HepG2 (cell line): Measurements from ENCODE around the gene PLCXD1. TPM values are rescaled to one million over a fixed set of nuclear protein-coding genes. Genes with fewer than 3 reads are reported as not detected.

Source experiments
- AHR ChIP-seq: IDR thresholded peaks from 2 replicates; pipeline ENCODE4 v1.6.1; 2018; ENCODE audit warnings: missing genetic modification reagents, missing compliant biosample characterization
- ARID2 ChIP-seq: sonication (generic); formaldehyde crosslinking; IDR thresholded peaks from 2 replicates; pipeline ENCODE4 v1.8.1; 2022; ENCODE audit warnings: mild to moderate bottlenecking, missing genetic modification reagents, borderline replicate concordance
- CHD4 ChIP-seq: fragments of 200-600 bp; sonication (generic); IDR thresholded peaks from 2 replicates; pipeline ENCODE4 v1.7.0; 2017; ENCODE audit warnings: mild to moderate bottlenecking, low read length, borderline replicate concordance
- MAZ ChIP-seq, 2 experiments: sonication (generic) in 1 of 2; formaldehyde crosslinking in 1 of 2; IDR thresholded peaks; 2 replicates each; pipeline versions ENCODE4 v1.5.0 to v1.6.1; 2012 to 2020; ENCODE audit warnings: low read depth in 2 of 2, mild to moderate bottlenecking in 2 of 2, borderline replicate concordance in 1 of 2, improper control_type of control experiment in 1 of 2, low read length in 1 of 2, missing genetic modification reagents in 1 of 2, moderate library complexity in 1 of 2
- NFE2L2 ChIP-seq: fragments of 150-350 bp; IDR thresholded peaks from 2 replicates; pipeline ENCODE4 v1.6.1; 2014; ENCODE audit warnings: low read length
- PPARG ChIP-seq: conservative IDR thresholded peaks from 2 replicates; pipeline ENCODE4 v1.6.1; 2016; ENCODE audit warnings: missing biosample characterization, missing genetic modification reagents
- RELA ChIP-seq: sonication (generic); formaldehyde crosslinking; IDR thresholded peaks from 2 replicates; pipeline ENCODE4 v1.4.0; 2020; ENCODE audit warnings: missing genetic modification reagents
- RFX5 ChIP-seq: IDR thresholded peaks from 2 replicates; pipeline ENCODE4 v1.6.1; 2011; ENCODE audit warnings: low read depth, low read length, improper control_type of control experiment
- SP140L ChIP-seq: sonication (generic); formaldehyde crosslinking; IDR thresholded peaks from 2 replicates; pipeline ENCODE4 v1.4.0; 2020; ENCODE audit warnings: missing genetic modification reagents, borderline replicate concordance
- ZBTB8A ChIP-seq: sonication (generic); formaldehyde crosslinking; IDR thresholded peaks from 2 replicates; pipeline ENCODE4 v1.4.0; 2020; ENCODE audit warnings: mild to moderate bottlenecking, low read depth, missing genetic modification reagents, borderline replicate concordance
- ZNF614 ChIP-seq: IDR thresholded peaks from 2 replicates; pipeline ENCODE4 v1.6.1; 2018; ENCODE audit warnings: missing biosample characterization, missing genetic modification reagents, inconsistent platforms, borderline replicate concordance
- ZNF775 ChIP-seq: sonication (generic); formaldehyde crosslinking; IDR thresholded peaks from 2 replicates; pipeline ENCODE4 v1.4.0; 2020; ENCODE audit warnings: missing genetic modification reagents, mild to moderate bottlenecking, moderate library complexity, borderline replicate concordance
- ZNF780A ChIP-seq: sonication (generic); formaldehyde crosslinking; IDR thresholded peaks from 2 replicates; pipeline ENCODE4 v1.8.0; 2022; ENCODE audit warnings: mild to moderate bottlenecking, missing genetic modification reagents, moderate library complexity
- ZNF792 ChIP-seq: IDR thresholded peaks from 2 replicates; pipeline ENCODE4 v1.6.1; 2016
- ZSCAN20 ChIP-seq: sonication (generic); formaldehyde crosslinking; IDR thresholded peaks from 2 replicates; pipeline ENCODE4 v1.4.0; 2020; ENCODE audit warnings: missing genetic modification reagents, mild to moderate bottlenecking, borderline replicate concordance
- polyA plus RNA-seq, 8 experiments: library from polyadenylated mRNA; depleted of rRNA in 3 of 8; stranded (reverse) in 7 of 8; unstranded in 1 of 8; fragments of >200 nt; fragmentation: Illumina TruSeq in 4 of 8; extraction: Trizol in 4 of 8; gene quantifications; 2 replicates each; pipeline versions ENCODE4 v1.2.1 to v1.2.3, GENCODE V29; 2011 to 2016; ENCODE audit warnings: low read depth in 4 of 8, missing spikeins in 1 of 8, mixed read lengths in 1 of 8; ENCODE audit not compliant: insufficient read depth in 1 of 8
- total RNA-seq, 5 experiments: library from RNA; depleted of rRNA; stranded (reverse); fragments of >200 nt; fragmentation: Illumina TruSeq; extraction: Trizol; gene quantifications; 2 replicates each; pipeline ENCODE4 v1.2.3, GENCODE V29; 2016; ENCODE audit warnings: low read depth in 1 of 5
- TF ChIP-seq, protein P1 (sequence below): sonication (generic); formaldehyde crosslinking; IDR thresholded peaks from 2 replicates; pipeline ENCODE4 v1.5.1; 2020; ENCODE audit warnings: mild to moderate bottlenecking, missing genetic modification reagents
- TF ChIP-seq, protein P2 (sequence below): sonication (generic); formaldehyde crosslinking; IDR thresholded peaks from 2 replicates; pipeline ENCODE4 v1.5.0; 2020; ENCODE audit warnings: missing genetic modification reagents, mild to moderate bottlenecking, borderline replicate concordance
- TF ChIP-seq, protein P3 (sequence below): sonication (generic); formaldehyde crosslinking; IDR thresholded peaks from 2 replicates; pipeline ENCODE4 v1.4.0; 2020; ENCODE audit warnings: mild to moderate bottlenecking, missing genetic modification reagents, borderline replicate concordance
- TF ChIP-seq, protein P4 (sequence below): IDR thresholded peaks from 2 replicates; pipeline ENCODE4 v1.6.1; 2018; ENCODE audit warnings: missing genetic modification reagents, mild to moderate bottlenecking, missing compliant biosample characterization

The PLCXD1 gene
- total and polyA plus RNA-seq, 2 of the 13 experiments (the other 11 are each of a cell fraction or from before 2014, with no cell fraction given), result 87.7 to 153 TPM

DNA sequence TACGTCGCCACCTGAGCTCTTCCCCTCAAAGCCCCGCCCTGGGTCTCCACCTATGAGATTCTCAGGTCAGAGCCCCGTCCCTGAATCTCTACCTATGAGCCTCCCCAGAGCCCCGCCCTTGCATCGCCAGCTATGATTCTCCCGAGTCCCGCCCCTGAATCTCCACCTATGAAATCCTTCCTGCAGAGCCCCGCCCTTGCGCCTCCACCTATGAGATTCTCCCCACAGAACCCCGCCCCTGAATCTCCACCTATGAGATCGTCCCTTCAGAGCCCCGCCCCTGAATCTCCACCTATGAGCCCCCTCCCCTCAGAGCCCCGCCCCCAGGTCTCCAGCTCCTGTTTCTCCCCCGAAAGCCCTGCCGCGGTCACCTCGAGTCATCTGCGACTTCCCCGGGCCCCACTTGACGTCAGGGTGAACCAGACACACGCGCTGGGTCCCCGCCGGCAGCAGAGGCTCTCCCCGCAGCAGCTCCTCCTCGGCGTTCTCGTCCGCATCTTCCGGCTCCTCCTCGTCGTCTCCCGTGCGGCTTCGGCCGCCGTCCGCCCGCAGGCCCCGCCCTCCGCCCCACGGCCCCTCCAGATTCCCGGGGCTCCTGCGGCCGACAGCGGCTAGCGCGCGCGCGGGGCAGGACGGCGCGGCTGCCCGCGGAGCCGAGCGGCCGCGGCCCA lies 37.0 kb downstream of the PLCXD1 start (continued):
- TF ChIP-seq, protein P1, sequence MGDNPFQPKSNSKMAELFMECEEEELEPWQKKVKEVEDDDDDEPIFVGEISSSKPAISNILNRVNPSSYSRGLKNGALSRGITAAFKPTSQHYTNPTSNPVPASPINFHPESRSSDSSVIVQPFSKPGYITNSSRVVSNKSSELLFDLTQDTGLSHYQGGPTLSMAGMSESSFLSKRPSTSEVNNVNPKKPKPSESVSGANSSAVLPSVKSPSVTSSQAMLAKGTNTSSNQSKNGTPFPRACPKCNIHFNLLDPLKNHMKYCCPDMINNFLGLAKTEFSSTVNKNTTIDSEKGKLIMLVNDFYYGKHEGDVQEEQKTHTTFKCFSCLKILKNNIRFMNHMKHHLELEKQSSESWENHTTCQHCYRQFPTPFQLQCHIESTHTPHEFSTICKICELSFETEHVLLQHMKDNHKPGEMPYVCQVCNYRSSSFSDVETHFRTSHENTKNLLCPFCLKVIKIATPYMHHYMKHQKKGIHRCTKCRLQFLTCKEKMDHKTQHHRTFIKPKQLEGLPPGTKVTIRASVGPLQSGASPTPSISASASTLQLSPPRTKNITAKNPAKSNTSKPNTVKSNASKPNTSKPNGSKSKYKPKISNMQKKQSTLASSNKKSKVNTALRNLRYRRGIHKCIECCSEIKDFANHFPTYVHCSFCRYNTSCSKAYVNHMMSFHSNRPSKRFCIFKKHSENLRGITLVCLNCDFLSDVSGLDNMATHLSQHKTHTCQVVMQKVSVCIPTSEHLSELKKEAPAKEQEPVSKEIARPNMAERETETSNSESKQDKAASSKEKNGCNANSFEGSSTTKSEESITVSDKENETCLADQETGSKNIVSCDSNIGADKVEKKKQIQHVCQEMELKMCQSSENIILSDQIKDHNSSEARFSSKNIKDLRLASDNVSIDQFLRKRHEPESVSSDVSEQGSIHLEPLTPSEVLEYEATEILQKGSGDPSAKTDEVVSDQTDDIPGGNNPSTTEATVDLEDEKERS (CRISPR knock-in tag), result no peak
- TF ChIP-seq ZSCAN20 (CRISPR knock-in tag) (no peak), RELA (CRISPR knock-in tag) (no peak), CHD4 (no peak), ZBTB8A (CRISPR knock-in tag) (no peak), ZNF780A (CRISPR knock-in tag) (no peak), PPARG (no peak), MAZ (IDR thresholded peaks at IDR 0.05; ENCODE audit: borderline replicate concordance, low read depth, low read length) (no peak; the same call in 1 of the 2 replicates), MAZ (CRISPR knock-in tag; IDR thresholded peaks at IDR 0.05; ENCODE audit: low read depth) (no peak), NFE2L2 (no peak), ARID2 (CRISPR knock-in tag) (no peak), ZNF775 (CRISPR knock-in tag) (no peak), ZNF614 (CRISPR knock-in tag) (no peak), SP140L (no peak), RFX5 (no peak), ZNF792 (CRISPR knock-in tag) (no peak), AHR (CRISPR knock-in tag) (no peak)
- TF ChIP-seq, protein P2, sequence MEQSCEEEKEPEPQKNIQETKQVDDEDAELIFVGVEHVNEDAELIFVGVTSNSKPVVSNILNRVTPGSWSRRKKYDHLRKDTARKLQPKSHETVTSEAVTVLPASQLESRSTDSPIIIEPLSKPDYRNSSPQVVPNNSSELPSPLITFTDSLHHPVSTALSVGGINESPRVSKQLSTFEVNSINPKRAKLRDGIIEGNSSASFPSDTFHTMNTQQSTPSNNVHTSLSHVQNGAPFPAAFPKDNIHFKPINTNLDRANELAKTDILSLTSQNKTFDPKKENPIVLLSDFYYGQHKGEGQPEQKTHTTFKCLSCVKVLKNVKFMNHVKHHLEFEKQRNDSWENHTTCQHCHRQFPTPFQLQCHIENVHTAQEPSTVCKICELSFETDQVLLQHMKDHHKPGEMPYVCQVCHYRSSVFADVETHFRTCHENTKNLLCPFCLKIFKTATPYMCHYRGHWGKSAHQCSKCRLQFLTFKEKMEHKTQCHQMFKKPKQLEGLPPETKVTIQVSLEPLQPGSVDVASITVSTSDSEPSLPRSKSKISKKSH (CRISPR knock-in tag), result no peak
- TF ChIP-seq, protein P3, sequence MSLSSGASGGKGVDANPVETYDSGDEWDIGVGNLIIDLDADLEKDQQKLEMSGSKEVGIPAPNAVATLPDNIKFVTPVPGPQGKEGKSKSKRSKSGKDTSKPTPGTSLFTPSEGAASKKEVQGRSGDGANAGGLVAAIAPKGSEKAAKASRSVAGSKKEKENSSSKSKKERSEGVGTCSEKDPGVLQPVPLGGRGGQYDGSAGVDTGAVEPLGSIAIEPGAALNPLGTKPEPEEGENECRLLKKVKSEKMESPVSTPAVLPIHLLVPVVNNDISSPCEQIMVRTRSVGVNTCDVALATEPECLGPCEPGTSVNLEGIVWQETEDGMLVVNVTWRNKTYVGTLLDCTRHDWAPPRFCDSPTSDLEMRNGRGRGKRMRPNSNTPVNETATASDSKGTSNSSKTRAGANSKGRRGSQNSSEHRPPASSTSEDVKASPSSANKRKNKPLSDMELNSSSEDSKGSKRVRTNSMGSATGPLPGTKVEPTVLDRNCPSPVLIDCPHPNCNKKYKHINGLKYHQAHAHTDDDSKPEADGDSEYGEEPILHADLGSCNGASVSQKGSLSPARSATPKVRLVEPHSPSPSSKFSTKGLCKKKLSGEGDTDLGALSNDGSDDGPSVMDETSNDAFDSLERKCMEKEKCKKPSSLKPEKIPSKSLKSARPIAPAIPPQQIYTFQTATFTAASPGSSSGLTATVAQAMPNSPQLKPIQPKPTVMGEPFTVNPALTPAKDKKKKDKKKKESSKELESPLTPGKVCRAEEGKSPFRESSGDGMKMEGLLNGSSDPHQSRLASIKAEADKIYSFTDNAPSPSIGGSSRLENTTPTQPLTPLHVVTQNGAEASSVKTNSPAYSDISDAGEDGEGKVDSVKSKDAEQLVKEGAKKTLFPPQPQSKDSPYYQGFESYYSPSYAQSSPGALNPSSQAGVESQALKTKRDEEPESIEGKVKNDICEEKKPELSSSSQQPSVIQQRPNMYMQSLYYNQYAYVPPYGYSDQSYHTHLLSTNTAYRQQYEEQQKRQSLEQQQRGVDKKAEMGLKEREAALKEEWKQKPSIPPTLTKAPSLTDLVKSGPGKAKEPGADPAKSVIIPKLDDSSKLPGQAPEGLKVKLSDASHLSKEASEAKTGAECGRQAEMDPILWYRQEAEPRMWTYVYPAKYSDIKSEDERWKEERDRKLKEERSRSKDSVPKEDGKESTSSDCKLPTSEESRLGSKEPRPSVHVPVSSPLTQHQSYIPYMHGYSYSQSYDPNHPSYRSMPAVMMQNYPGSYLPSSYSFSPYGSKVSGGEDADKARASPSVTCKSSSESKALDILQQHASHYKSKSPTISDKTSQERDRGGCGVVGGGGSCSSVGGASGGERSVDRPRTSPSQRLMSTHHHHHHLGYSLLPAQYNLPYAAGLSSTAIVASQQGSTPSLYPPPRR (CRISPR knock-in tag), result no peak
- TF ChIP-seq, protein P4, sequence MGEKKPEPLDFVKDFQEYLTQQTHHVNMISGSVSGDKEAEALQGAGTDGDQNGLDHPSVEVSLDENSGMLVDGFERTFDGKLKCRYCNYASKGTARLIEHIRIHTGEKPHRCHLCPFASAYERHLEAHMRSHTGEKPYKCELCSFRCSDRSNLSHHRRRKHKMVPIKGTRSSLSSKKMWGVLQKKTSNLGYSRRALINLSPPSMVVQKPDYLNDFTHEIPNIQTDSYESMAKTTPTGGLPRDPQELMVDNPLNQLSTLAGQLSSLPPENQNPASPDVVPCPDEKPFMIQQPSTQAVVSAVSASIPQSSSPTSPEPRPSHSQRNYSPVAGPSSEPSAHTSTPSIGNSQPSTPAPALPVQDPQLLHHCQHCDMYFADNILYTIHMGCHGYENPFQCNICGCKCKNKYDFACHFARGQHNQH (CRISPR knock-in tag), result no peak
